HEK293 (cell line): ENCODE results near the gene TSSK3.

ENCODE experiments used
- CTCF ChIP-seq: fragments of 450-650 bp; formaldehyde crosslinking; IDR thresholded peaks from 2 replicates; pipeline ENCODE4 v1.5.1; 2016; ENCODE audit warnings: missing biosample characterization, missing genetic modification characterization
- PRDM1 ChIP-seq: fragments of 450-650 bp; formaldehyde crosslinking; IDR thresholded peaks from 2 replicates; pipeline ENCODE4; 2016; ENCODE audit warnings: missing biosample characterization, missing genetic modification characterization
- YY1 ChIP-seq: fragments of 450-650 bp; formaldehyde crosslinking; IDR thresholded peaks from 2 replicates; pipeline ENCODE4 v1.5.1; 2018; ENCODE audit warnings: missing biosample characterization, missing genetic modification characterization
- ZNF354C ChIP-seq: fragments of 450-650 bp; formaldehyde crosslinking; IDR thresholded peaks from 2 replicates; pipeline ENCODE4 v1.5.1; 2016; ENCODE audit warnings: missing biosample characterization, missing genetic modification characterization, low read depth, borderline replicate concordance
- ZNF518A ChIP-seq: fragments of 450-650 bp; formaldehyde crosslinking; conservative IDR thresholded peaks from 2 replicates; pipeline ENCODE4 v1.5.1; 2016; ENCODE audit warnings: low read depth, missing biosample characterization, missing genetic modification characterization
- ZNF561 ChIP-seq: fragments of 450-650 bp; IDR thresholded peaks from 2 replicates; pipeline ENCODE4 v1.5.1; 2018; ENCODE audit warnings: missing biosample characterization, missing genetic modification characterization, borderline replicate concordance
- ZNF639 ChIP-seq: fragments of 450-650 bp; formaldehyde crosslinking; IDR thresholded peaks from 2 replicates; pipeline ENCODE4 v1.5.1; 2016; ENCODE audit warnings: missing biosample characterization, missing genetic modification characterization

- TF ChIP-seq YY1 (tag by site-specific recombination) (no peak), ZNF354C (tag by site-specific recombination) (no peak), ZNF639 (tag by site-specific recombination) (no peak), CTCF (tag by site-specific recombination) (no peak), ZNF561 (tag by site-specific recombination) (no peak), ZNF518A (no peak), PRDM1 (no peak)
These were observed 9.9 kb downstream of the TSSK3 start for GRCh38 chr1:32372149-32372756.
